A673 (cell line): ENCODE measurements around the gene EHMT1. TPM values are rescaled to one million over a fixed set of nuclear protein-coding genes. Genes with fewer than 3 reads are reported as not detected.

Source experiments
- BruUV-seq: library from RNA; stranded (reverse); fragments of 400-500 nt; replicated peaks from 2 replicates; lab custom pipeline; 2021; lab: Mats Ljungman, UMichigan
- CTCF ChIA-PET: fragments of 300-600 bp; sonication (Branson Sonifier 250); formaldehyde crosslinking; loops from one replicate; lab custom pipeline; 2022; ENCODE audit warnings: antibody characterized with exemption; lab: Charles Lee
- POLR2A ChIA-PET: fragments of 300-600 bp; sonication (Branson Sonifier 250); formaldehyde crosslinking; loops from one replicate; lab custom pipeline; 2022; ENCODE audit warnings: antibody characterized with exemption; ENCODE audit not compliant: low non-redundant PET; lab: Charles Lee
- DNase-seq: peaks from one replicate; pipeline ENCODE4 v3.0.0-alpha.2; 2015; ENCODE audit warnings: low spot score
- H3K27ac ChIP-seq: fragments of 200-600 bp; sonication (generic); 2 replicates; pipeline ENCODE4 v1.5.1; 2016; ENCODE audit warnings: mixed run types, low read depth, mild to moderate bottlenecking, mixed read lengths, antibody characterized with exemption, low read length; ENCODE audit not compliant: poor library complexity, severe bottlenecking
- H3K27me3 ChIP-seq: fragments of 200-600 bp; sonication (generic); replicated peaks from 2 replicates; pipeline ENCODE4 v1.6.1; 2017; ENCODE audit warnings: mixed run types, low read depth, mild to moderate bottlenecking, mixed read lengths, antibody characterized with exemption, low read length; ENCODE audit not compliant: insufficient read depth, poor library complexity
- H3K36me3 ChIP-seq: fragments of 200-600 bp; sonication (generic); 2 replicates; pipeline ENCODE4 v1.6.1; 2016; ENCODE audit warnings: mixed run types, mild to moderate bottlenecking, mixed read lengths, antibody characterized with exemption, low read length; ENCODE audit not compliant: insufficient read depth, poor library complexity, severe bottlenecking
- H3K4me1 ChIP-seq: fragments of 200-600 bp; sonication (generic); 2 replicates; pipeline ENCODE4 v1.6.1; 2017; ENCODE audit warnings: mixed run types, mild to moderate bottlenecking, mixed read lengths, antibody characterized with exemption, low read length; ENCODE audit not compliant: insufficient read depth, poor library complexity, severe bottlenecking
- H3K4me3 ChIP-seq: fragments of 200-600 bp; sonication (generic); 2 replicates; pipeline ENCODE4 v1.5.1; 2016; ENCODE audit warnings: low read depth, mixed run types, mild to moderate bottlenecking, mixed read lengths, low read length; ENCODE audit not compliant: poor library complexity, severe bottlenecking
- H3K9me3 ChIP-seq: fragments of 200-600 bp; sonication (generic); 2 replicates; pipeline ENCODE4 v1.6.1; 2016; ENCODE audit warnings: mixed run types, low read depth, mild to moderate bottlenecking, mixed read lengths, antibody characterized with exemption, low read length; ENCODE audit not compliant: poor library complexity, severe bottlenecking
- CTCF ChIP-seq: fragments of 300-800, 200-600 bp; sonication (generic); conservative IDR thresholded peaks from 2 replicates; pipeline ENCODE4 v1.5.1; 2017; ENCODE audit warnings: low read depth, mild to moderate bottlenecking, antibody characterized with exemption, low read length, moderate library complexity, mixed read lengths
- EZH2 ChIP-seq: fragments of 200-600 bp; sonication (generic); IDR thresholded peaks from 2 replicates; pipeline ENCODE4 v1.6.1; 2017; ENCODE audit warnings: borderline replicate concordance, low read depth, mild to moderate bottlenecking, mixed read lengths, antibody characterized with exemption, low read length; ENCODE audit not compliant: poor library complexity, severe bottlenecking
- intact Hi-C: fragments of 100-400 bp; cut with micrococcal nuclease; formaldehyde crosslinking; loops from one replicate; pipeline ENCODE4 v1.10.0; 2022; ENCODE audit not compliant: unreplicated experiment
- total RNA-seq: library from RNA; stranded (reverse); gene quantifications from 2 replicates; pipeline ENCODE4 v1.2.3, GENCODE V29; 2021

The EHMT1 gene
- total RNA-seq, 1 experiment from 2014 or later, result 115 TPM

GRCh38 chr9:137657606-137658005, 38.8 kb downstream of the EHMT1 start:
- intact Hi-C loops, result no loop called here
- Histone ChIP-seq H3K27me3 (no peaks in the 10 kb centered on the region), H3K4me1 (no peaks in the 10 kb centered on the region), H3K4me3 (no peak overlapping the region), H3K27ac (no peak overlapping the region), H3K9me3 (no peaks in the 10 kb centered on the region), H3K36me3 (peaks cover 4% of the 10 kb centered on the region)
- TF ChIP-seq EZH2, result no peak
- no peak for TF ChIP-seq CTCF
- CTCF ChIA-PET, result no interaction called here
- POLR2A ChIA-PET, result interaction anchor here (0.7 kb wide), 1 partner anchor 158 kb away, joined by 3 read pairs; no protein-coding TSS in a partner anchor
- BruUV-seq, result no TSS peak
- DNase-seq, result no peak

- DNase-seq, result no peak
- intact Hi-C loops, result no loop called here
Measured at GRCh38 chr9:137658781-137659180, 40.0 kb downstream of the EHMT1 start.

DNA sequence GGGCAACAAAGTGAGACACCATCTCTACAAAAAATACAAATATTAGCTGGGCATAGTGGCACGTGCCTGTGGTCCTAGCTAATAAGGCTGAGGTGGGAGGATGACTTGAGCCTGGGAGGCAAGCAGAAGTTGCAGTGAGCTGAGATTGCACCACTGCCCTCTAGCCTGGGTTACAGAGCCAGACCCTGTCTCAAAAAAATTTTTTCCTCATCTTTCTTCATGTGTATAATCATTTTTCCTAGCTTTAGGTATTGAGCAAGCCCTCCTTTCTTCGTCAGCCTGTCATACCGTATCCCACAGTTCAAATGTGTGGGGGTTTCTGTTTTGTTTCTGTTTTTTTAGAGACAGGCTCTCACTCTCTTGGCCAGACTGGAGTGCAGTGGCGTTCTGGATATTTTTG, 41.3 kb downstream of the EHMT1 start:
- Histone ChIP-seq H3K36me3 (no peaks in the 10 kb centered on the region), H3K27ac (no peak overlapping the region), H3K4me1 (no peaks in the 10 kb centered on the region), H3K27me3 (no peaks in the 10 kb centered on the region), H3K4me3 (no peak overlapping the region), H3K9me3 (no peaks in the 10 kb centered on the region)
- intact Hi-C loops, result no loop called here
- no peak for DNase-seq
- BruUV-seq, result no TSS peak
- POLR2A ChIA-PET, result no interaction called here
- no peak for TF ChIP-seq CTCF
- no peak for TF ChIP-seq EZH2
- CTCF ChIA-PET, result no interaction called here

More at GRCh38 chr9:137658781-137659180, 40.0 kb downstream of the EHMT1 start:
- no peaks in the 10 kb centered on the region for H3K4me1 ChIP-seq
- POLR2A ChIA-PET, result no interaction called here
- H3K9me3 ChIP-seq, result no peaks in the 10 kb centered on the region
- no TSS peak for BruUV-seq
- no peak overlapping the region for H3K27ac ChIP-seq
- H3K4me3 ChIP-seq, result no peak overlapping the region
- CTCF ChIA-PET, result no interaction called here
- TF ChIP-seq EZH2 (no peak), CTCF (no peak)
- H3K36me3 ChIP-seq, result peaks cover 4% of the 10 kb centered on the region
- no peaks in the 10 kb centered on the region for H3K27me3 ChIP-seq
